ENCODE data around the gene LENG9.
"Not testable (repeated sequence)": the region's sequence is repeated elsewhere in the genome, so short reads cannot be mapped to it uniquely, and the experiment has no call there.

LENG9 gene

DNA sequence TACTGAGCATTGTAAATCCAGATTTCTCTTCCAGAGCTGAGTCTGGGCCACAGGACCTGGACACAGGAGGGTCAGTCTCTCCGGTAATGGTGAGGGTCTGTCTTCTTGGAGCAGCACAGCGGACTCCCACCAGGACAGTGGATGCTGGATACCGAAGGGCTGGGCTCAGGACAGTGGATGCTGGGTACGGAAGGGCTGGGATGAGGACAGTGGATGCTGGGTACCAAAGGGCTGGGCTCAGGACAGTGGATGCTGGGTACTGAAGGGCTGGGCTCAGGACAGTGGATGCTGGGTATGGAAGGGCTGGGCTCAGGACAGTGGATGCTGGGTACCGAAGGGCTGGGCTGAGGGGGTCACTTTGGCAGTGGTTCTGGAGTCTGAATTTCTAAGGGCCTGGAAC is 29.5 kb upstream of the LENG9 start:
- DNase-seq; H3K4me3 Mint-ChIP-seq; H3K9me3 Mint-ChIP-seq; H3K36me3 Mint-ChIP-seq (ENCODE audit: insufficient read depth); ATAC-seq (replicated peaks); H3K27ac Mint-ChIP-seq: not testable (repeated sequence)
- Mint-ChIP-seq H3K4me1 (ENCODE audit: low read depth in 2 of 2) (peaks cover 12 to 21% of the 10 kb centered on the region in 2 donors), H3K27me3 (peaks cover 5 to 44% of the 10 kb centered on the region in 2 donors)

DNA sequence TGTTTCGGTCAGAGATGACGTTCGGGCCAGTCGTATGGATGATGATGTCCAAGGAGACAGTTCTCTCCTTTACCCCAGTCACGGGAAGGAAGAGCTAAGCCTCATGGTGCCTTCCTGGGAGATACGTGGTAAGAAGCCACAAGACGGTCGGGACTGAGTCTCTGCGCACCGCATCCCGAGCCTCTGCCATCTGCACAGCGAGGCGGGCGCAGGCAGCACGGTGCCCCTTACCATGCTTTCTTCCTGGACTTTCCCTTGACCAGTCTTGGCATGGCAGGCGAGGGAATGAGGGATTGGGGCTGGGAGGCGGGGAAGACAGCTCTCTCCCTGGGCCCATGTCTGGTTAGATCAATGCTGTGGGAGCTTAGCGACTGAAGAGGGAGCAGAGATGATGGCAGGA is 29.0 kb upstream of the LENG9 start:
- no peak overlapping the region for H3K27ac Mint-ChIP-seq
- ATAC-seq (replicated peaks), result no peak
- DNase-seq, result no peak
- H3K4me1 Mint-ChIP-seq (ENCODE audit: low read depth in 2 of 2), result peaks cover 7 to 18% of the 10 kb centered on the region in 2 donors
- no peaks in the 10 kb centered on the region for H3K9me3 Mint-ChIP-seq
- peaks cover 5 to 44% of the 10 kb centered on the region in 2 donors for H3K27me3 Mint-ChIP-seq
- no peaks in the 10 kb centered on the region for H3K36me3 Mint-ChIP-seq (ENCODE audit: insufficient read depth)
- no peak overlapping the region for H3K4me3 Mint-ChIP-seq

DNA sequence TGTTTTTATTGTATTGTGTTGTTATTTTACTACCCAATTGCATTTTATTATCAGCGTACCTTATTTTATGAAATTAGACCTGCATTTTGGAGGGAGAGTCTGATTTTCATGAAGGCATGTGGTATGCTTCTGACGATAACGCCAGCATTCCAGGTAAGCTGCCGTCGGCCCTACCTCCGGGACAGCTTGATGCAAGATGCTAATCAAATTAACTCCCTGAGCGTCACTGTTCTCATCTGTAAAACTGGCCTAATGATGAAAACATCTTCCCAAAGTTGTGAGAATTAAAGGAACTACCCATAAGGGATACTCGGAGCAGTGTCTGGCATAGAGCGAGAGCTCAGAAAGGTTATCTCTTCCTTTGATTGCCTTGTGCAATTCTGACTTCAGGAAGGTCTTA is 26.2 kb upstream of the LENG9 start:
- no peaks in the 10 kb centered on the region for H3K9me3 Mint-ChIP-seq
- H3K4me1 Mint-ChIP-seq (ENCODE audit: low read depth in 2 of 2), result peaks cover 3 to 20% of the 10 kb centered on the region in 2 donors

GRCh38 chr19:54489341-54489740 is 25.8 kb upstream of the LENG9 start:
- H3K4me3 Mint-ChIP-seq, result no peak overlapping the region

More for the DNA sequence above, 26.2 kb upstream of the LENG9 start:
- Mint-ChIP-seq H3K36me3 (ENCODE audit: insufficient read depth) (peaks cover 2% of the 10 kb centered on the region), H3K4me3 (no peak overlapping the region), H3K27me3 (peaks cover 5 to 27% of the 10 kb centered on the region in 2 donors), H3K27ac (no peak overlapping the region)
- DNase-seq (no peak), ATAC-seq (replicated peaks) (no peak)

GRCh38 chr19:54485851-54486250 is 22.3 kb upstream of the LENG9 start:
- Mint-ChIP-seq H3K4me1 (ENCODE audit: low read depth in 2 of 2) (peaks cover 14 to 34% of the 10 kb centered on the region in 2 donors), H3K9me3 (no peaks in the 10 kb centered on the region), H3K27me3 (peaks cover 7 to 20% of the 10 kb centered on the region in 2 donors), H3K27ac (no peak overlapping the region), H3K36me3 (ENCODE audit: insufficient read depth) (peaks cover 6% of the 10 kb centered on the region), H3K4me3 (peak overlapping the region; percentile 53 to 66)
- ATAC-seq (replicated peaks) (no peak), DNase-seq (no peak)

More at GRCh38 chr19:54489341-54489740, 25.8 kb upstream of the LENG9 start:
- peaks cover 3 to 20% of the 10 kb centered on the region in 2 donors for H3K4me1 Mint-ChIP-seq (ENCODE audit: low read depth in 2 of 2)
- DNase-seq, result no peak
- peaks cover 6 to 27% of the 10 kb centered on the region in 2 donors for H3K27me3 Mint-ChIP-seq
- no peak for ATAC-seq (replicated peaks)
- no peak overlapping the region for H3K27ac Mint-ChIP-seq
- peaks cover 2% of the 10 kb centered on the region for H3K36me3 Mint-ChIP-seq (ENCODE audit: insufficient read depth)
- H3K9me3 Mint-ChIP-seq, result no peaks in the 10 kb centered on the region

- Mint-ChIP-seq H3K27me3 (peaks cover 7 to 25% of the 10 kb centered on the region in 2 donors), H3K9me3 (no peaks in the 10 kb centered on the region), H3K4me1 (ENCODE audit: low read depth in 2 of 2) (peaks cover 16 to 35% of the 10 kb centered on the region in 2 donors), H3K27ac (no peak overlapping the region), H3K36me3 (ENCODE audit: insufficient read depth) (peaks cover 6% of the 10 kb centered on the region), H3K4me3 (peak overlapping the region in 1 of 2 donors; percentile 11)
- DNase-seq (no peak), ATAC-seq (replicated peaks) (no peak)
Observed at GRCh38 chr19:54484451-54484850, 20.9 kb upstream of the LENG9 start.

DNA sequence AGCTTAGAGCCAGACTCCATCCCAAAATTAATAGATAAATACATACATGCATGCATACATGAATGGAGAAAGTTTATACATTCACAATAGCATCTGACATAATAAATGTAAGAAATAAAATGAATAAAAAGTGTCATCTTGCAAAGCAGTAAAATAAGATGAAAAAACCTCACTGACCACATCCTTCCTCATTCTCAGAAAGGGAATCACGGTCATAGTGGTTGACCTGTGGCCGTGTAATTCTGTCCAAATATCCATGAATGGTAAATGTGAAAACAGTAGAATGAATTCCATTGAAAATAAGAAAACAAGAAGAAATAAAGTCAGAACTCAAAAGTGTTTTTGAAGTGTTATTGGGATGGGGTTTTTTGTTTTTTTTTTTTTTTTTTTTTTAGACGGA is 19.3 kb upstream of the LENG9 start:
- Mint-ChIP-seq H3K36me3 (ENCODE audit: insufficient read depth) (peaks cover 6% of the 10 kb centered on the region), H3K4me1 (ENCODE audit: low read depth in 2 of 2) (peaks cover 16 to 39% of the 10 kb centered on the region in 2 donors), H3K9me3 (no peaks in the 10 kb centered on the region), H3K27ac (no peak overlapping the region), H3K4me3 (peak overlapping the region in 1 of 2 donors; percentile 46), H3K27me3 (peaks cover 11 to 38% of the 10 kb centered on the region in 2 donors)
- ATAC-seq (replicated peaks), result no peak
- no peak for DNase-seq

- peaks cover 16 to 39% of the 10 kb centered on the region in 2 donors for H3K4me1 Mint-ChIP-seq (ENCODE audit: low read depth in 2 of 2)
- no peak overlapping the region for H3K27ac Mint-ChIP-seq
- H3K36me3 Mint-ChIP-seq (ENCODE audit: insufficient read depth), result peaks cover 6% of the 10 kb centered on the region
- peak overlapping the region; percentile 29 to 57 for H3K4me3 Mint-ChIP-seq
- H3K9me3 Mint-ChIP-seq, result no peaks in the 10 kb centered on the region
- peak in 2 of 3 experiments; percentile 42 to 43 for DNase-seq
- peaks cover 11 to 49% of the 10 kb centered on the region in 2 donors for H3K27me3 Mint-ChIP-seq
- ATAC-seq (replicated peaks), result peak; percentile 56
Observed at GRCh38 chr19:54481326-54481930, 17.9 kb upstream of the LENG9 start.

DNA sequence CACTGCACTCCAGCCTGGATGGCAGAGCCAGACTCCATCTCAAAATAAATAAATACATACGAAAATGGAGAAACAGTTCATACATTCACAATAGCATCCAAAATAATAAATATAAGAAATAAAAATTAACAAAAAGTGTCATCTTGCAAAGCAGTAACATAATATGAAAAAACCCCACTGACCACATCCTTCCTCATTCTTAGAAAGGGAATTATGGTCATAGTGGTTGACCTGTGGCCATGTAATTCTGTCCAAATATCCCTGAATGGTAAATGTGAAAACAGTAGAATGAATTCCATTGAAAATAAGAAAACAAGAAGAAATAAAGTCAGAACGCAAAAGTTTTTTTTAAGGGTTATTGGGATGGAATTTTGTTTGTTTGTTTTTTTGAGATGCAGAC is 16.5 kb upstream of the LENG9 start:
- Mint-ChIP-seq H3K27ac (no peak overlapping the region), H3K9me3 (no peaks in the 10 kb centered on the region), H3K36me3 (ENCODE audit: insufficient read depth) (peaks cover 4% of the 10 kb centered on the region), H3K4me1 (ENCODE audit: low read depth in 2 of 2) (peaks cover 13 to 28% of the 10 kb centered on the region in 2 donors), H3K27me3 (peaks cover 11 to 49% of the 10 kb centered on the region in 2 donors), H3K4me3 (no peak overlapping the region)
- ATAC-seq (replicated peaks) (no peak), DNase-seq (no peak)

GRCh38 chr19:54478677-54479266 is 15.2 kb upstream of the LENG9 start:
- H3K4me3 Mint-ChIP-seq, result no peak overlapping the region
- peaks cover 8 to 43% of the 10 kb centered on the region in 2 donors for H3K27me3 Mint-ChIP-seq
- no peaks in the 10 kb centered on the region for H3K9me3 Mint-ChIP-seq
- DNase-seq, result no peak
- peak; percentile 42 for ATAC-seq (replicated peaks)
- H3K4me1 Mint-ChIP-seq (ENCODE audit: low read depth in 2 of 2), result peaks cover 13 to 26% of the 10 kb centered on the region in 2 donors
- peaks cover 4% of the 10 kb centered on the region for H3K36me3 Mint-ChIP-seq (ENCODE audit: insufficient read depth)
- H3K27ac Mint-ChIP-seq, result no peak overlapping the region

GRCh38 chr19:54477650-54478049 is 14.1 kb upstream of the LENG9 start:
- no peak for DNase-seq
- Mint-ChIP-seq H3K4me3 (no peak overlapping the region), H3K27ac (no peak overlapping the region), H3K36me3 (ENCODE audit: insufficient read depth) (no peaks in the 10 kb centered on the region), H3K4me1 (ENCODE audit: low read depth in 2 of 2) (peaks cover 10 to 21% of the 10 kb centered on the region in 2 donors), H3K27me3 (peaks cover 16 to 52% of the 10 kb centered on the region in 2 donors), H3K9me3 (no peaks in the 10 kb centered on the region)
- ATAC-seq (replicated peaks), result no peak

GRCh38 chr19:54475706-54476105 is 12.1 kb upstream of the LENG9 start:
- Mint-ChIP-seq H3K4me3 (no peak overlapping the region), H3K36me3 (ENCODE audit: insufficient read depth) (peaks cover 3% of the 10 kb centered on the region), H3K27ac (no peak overlapping the region), H3K27me3 (peaks cover 23 to 51% of the 10 kb centered on the region in 2 donors), H3K9me3 (no peaks in the 10 kb centered on the region), H3K4me1 (ENCODE audit: low read depth in 2 of 2) (peaks cover 4 to 11% of the 10 kb centered on the region in 2 donors)
- no peak for ATAC-seq (replicated peaks)
- no peak for DNase-seq

DNA sequence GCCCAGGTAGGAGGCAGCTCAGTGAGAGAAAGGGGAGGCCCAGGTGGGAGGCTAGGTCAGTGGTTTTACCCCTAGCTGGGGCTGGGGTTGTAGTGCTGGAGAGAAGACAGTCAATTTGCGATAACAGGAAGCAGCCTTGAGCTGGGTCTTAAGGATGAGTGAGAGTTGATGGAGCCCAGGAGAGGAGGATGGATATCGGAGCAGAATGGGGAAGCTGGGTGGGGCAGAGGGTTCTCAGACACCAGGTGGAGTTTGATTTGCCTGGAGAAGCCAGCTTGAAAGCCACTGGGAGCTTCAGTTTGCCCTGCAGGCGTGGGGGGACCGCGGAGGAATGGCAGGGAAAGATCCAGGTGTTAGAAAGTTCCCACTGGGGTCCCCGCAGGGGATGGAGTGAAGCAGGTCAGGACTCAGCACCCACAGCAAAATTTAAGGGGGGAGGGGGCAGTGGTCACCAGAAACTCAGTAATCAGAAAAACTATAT is 10.4 kb upstream of the LENG9 start:
- H3K27me3 Mint-ChIP-seq, result peaks cover 37 to 62% of the 10 kb centered on the region in 2 donors
- no peak for DNase-seq
- no peaks in the 10 kb centered on the region for H3K9me3 Mint-ChIP-seq
- no peak for ATAC-seq (replicated peaks)
- H3K36me3 Mint-ChIP-seq (ENCODE audit: insufficient read depth), result peaks cover 3% of the 10 kb centered on the region
- H3K4me3 Mint-ChIP-seq, result no peak overlapping the region
- H3K4me1 Mint-ChIP-seq (ENCODE audit: low read depth in 2 of 2), result peaks cover 7 to 8% of the 10 kb centered on the region in 2 donors
- H3K27ac Mint-ChIP-seq, result no peak overlapping the region
